ENCODE measurements around the gene SH3GL1.

Gene SH3GL1

GRCh38 chr19:4313847-4314490 lies 86.4 kb downstream of the SH3GL1 start:
- DNase-seq = no peak

Data from NCI-H526 (cell line).